H1 (cell line): ENCODE results near the gene KRT3. TPM values are rescaled to one million over a fixed set of nuclear protein-coding genes. Genes with fewer than 3 reads are reported as not detected.

Source experiments
- CTCF ChIA-PET: fragments of 300-600 bp; sonication (Branson Sonifier 250); formaldehyde crosslinking; loops from one replicate; lab custom pipeline; 2021; ENCODE audit not compliant: partially characterized antibody; lab: Charles Lee
- POLR2A ChIA-PET: fragments of 300-600 bp; sonication (Branson Sonifier 250); formaldehyde crosslinking; loops from one replicate; lab custom pipeline; 2021; ENCODE audit warnings: inconsistent platforms; ENCODE audit not compliant: partially characterized antibody; lab: Charles Lee
- DNase-seq, 2 experiments: peaks; one replicate each; pipeline versions ENCODE4 v3.0.0 to v3.0.0-alpha.2; 2010 to 2022; ENCODE audit warnings: low spot score in 2 of 2, low read depth in 1 of 2, mixed read lengths in 1 of 2
- FAIRE-seq: peaks from 2 replicates; lab custom pipeline; 2011; peaks lifted over from hg19 to GRCh38; lab: Jason Lieb, UNC
- H2AFZ ChIP-seq: 2 replicates; pipeline ENCODE4 v1.8.1; 2012; ENCODE audit warnings: low read length, inconsistent platforms
- H2AK5ac ChIP-seq: 2 replicates; pipeline ENCODE4 v1.6.1; 2013; ENCODE audit warnings: low read depth, low read length
- H2BK120ac ChIP-seq: replicated peaks from 2 replicates; pipeline ENCODE3; 2013; ENCODE audit warnings: low read depth, low read length, inconsistent platforms
- H2BK12ac ChIP-seq: 2 replicates; pipeline ENCODE4 v1.6.1; 2013; ENCODE audit warnings: low read depth, low read length
- H2BK15ac ChIP-seq: 2 replicates; pipeline ENCODE4 v1.6.1; 2013; ENCODE audit warnings: low read length
- H2BK20ac ChIP-seq: 2 replicates; pipeline ENCODE4 v1.6.1; 2013; ENCODE audit warnings: low read length
- H2BK5ac ChIP-seq: 2 replicates; pipeline ENCODE4 v1.6.1; 2013; ENCODE audit warnings: low read depth, low read length
- H3K14ac ChIP-seq: 2 replicates; pipeline ENCODE4 v1.6.1; 2013; ENCODE audit warnings: inconsistent platforms; ENCODE audit not compliant: insufficient read length
- H3K18ac ChIP-seq: 2 replicates; pipeline ENCODE4 v1.6.1; 2013; ENCODE audit warnings: low read length; ENCODE audit errors: extremely low read depth
- H3K23ac ChIP-seq: 2 replicates; pipeline ENCODE4 v1.6.1; 2013; ENCODE audit warnings: inconsistent platforms; ENCODE audit not compliant: insufficient read length
- H3K23me2 ChIP-seq: 2 replicates; pipeline ENCODE4 v1.6.1; 2013; ENCODE audit warnings: low read depth, low read length
- H3K27ac ChIP-seq: 2 replicates; pipeline ENCODE4 v1.6.1; 2011; ENCODE audit warnings: low read depth, low read length, inconsistent platforms
- H3K27me3 ChIP-seq, 4 experiments: replicated peaks in 1 of 4; 1 replicate in 1 of 4; 2 replicates in 3 of 4; pipeline versions ENCODE4 v1.6.1 to v1.8.1; 2011 to 2013; ENCODE audit warnings: low read length in 3 of 4, mild to moderate bottlenecking in 3 of 4, inconsistent platforms in 2 of 4, mixed read lengths in 2 of 4, moderate library complexity in 1 of 4; ENCODE audit not compliant: control insufficient read depth in 3 of 4, insufficient read depth in 3 of 4; ENCODE audit errors: extremely low read depth in 1 of 4
- H3K36me3 ChIP-seq, 4 experiments: 2 replicates each; pipeline versions ENCODE4 v1.6.1 to v1.8.1; 2011 to 2013; ENCODE audit warnings: mild to moderate bottlenecking in 4 of 4, low read length in 3 of 4, moderate library complexity in 2 of 4, control low read depth in 1 of 4, inconsistent platforms in 1 of 4; ENCODE audit not compliant: insufficient read depth in 4 of 4, control insufficient read depth in 2 of 4
- H3K4ac ChIP-seq: replicated peaks from 2 replicates; pipeline ENCODE3; 2013; ENCODE audit warnings: low read length, low read depth, mixed read lengths, inconsistent platforms; ENCODE audit not compliant: insufficient read length
- H3K4me1 ChIP-seq, 4 experiments: replicated peaks in 1 of 4; 1 replicate in 1 of 4; 2 replicates in 3 of 4; pipeline versions ENCODE4 v1.6.1 to v1.8.1; 2011 to 2013; ENCODE audit warnings: low read length in 3 of 4, inconsistent platforms in 2 of 4, mixed read lengths in 1 of 4; ENCODE audit not compliant: insufficient read depth in 4 of 4, control insufficient read depth in 3 of 4
- H3K4me2 ChIP-seq, 2 experiments: 2 replicates each; pipeline versions ENCODE4 v1.6.1 to v1.8.1; 2011 to 2013; ENCODE audit warnings: low read depth in 2 of 2, low read length in 2 of 2, control low read depth in 1 of 2, inconsistent platforms in 1 of 2, mild to moderate bottlenecking in 1 of 2; ENCODE audit not compliant: insufficient read depth in 1 of 2
- H3K4me3 ChIP-seq, 4 experiments: fragments of 200-600, 300-600 bp in 1 of 4; sonication (generic), shearing (Covaris generic), sonication (Bioruptor Twin) in 1 of 4; 2 replicates each; pipeline versions ENCODE4 v1.5.1 to v1.8.1; 2011 to 2016; ENCODE audit warnings: low read length in 4 of 4, low read depth in 3 of 4, control low read depth in 2 of 4, inconsistent platforms in 2 of 4, mild to moderate bottlenecking in 2 of 4, mixed read lengths in 1 of 4, moderate library complexity in 1 of 4; ENCODE audit not compliant: insufficient read depth in 2 of 4; ENCODE audit errors: extremely low read depth in 1 of 4
- H3K56ac ChIP-seq: replicated peaks from 2 replicates; pipeline ENCODE3; 2013; ENCODE audit warnings: low read depth, mild to moderate bottlenecking, mixed read lengths, low read length, inconsistent platforms; ENCODE audit not compliant: insufficient read length
- H3K79me1 ChIP-seq: 2 replicates; pipeline ENCODE4 v1.6.1; 2013; ENCODE audit warnings: low read depth, low read length, control low read depth
- H3K79me2 ChIP-seq, 2 experiments: 2 replicates each; pipeline versions ENCODE4 v1.6.1 to v1.8.1; 2012 to 2013; ENCODE audit warnings: low read length in 2 of 2, mild to moderate bottlenecking in 2 of 2, inconsistent platforms in 1 of 2; ENCODE audit not compliant: insufficient read depth in 2 of 2, control insufficient read depth in 1 of 2
- H3K9ac ChIP-seq, 4 experiments: replicated peaks in 1 of 4; 1 replicate in 1 of 4; 2 replicates in 3 of 4; pipeline versions ENCODE4 v1.6.1 to v1.8.1; 2011 to 2013; ENCODE audit warnings: low read depth in 3 of 4, low read length in 3 of 4, control low read depth in 2 of 4, mild to moderate bottlenecking in 2 of 4, moderate library complexity in 2 of 4, inconsistent platforms in 1 of 4; ENCODE audit errors: extremely low read depth in 1 of 4
- H3K9me3 ChIP-seq, 2 experiments: 2 replicates each; pipeline versions ENCODE4 v1.6.1 to v1.8.1; 2012 to 2013; ENCODE audit warnings: mild to moderate bottlenecking in 2 of 2, moderate library complexity in 2 of 2, control low read depth in 1 of 2, inconsistent platforms in 1 of 2, low read depth in 1 of 2, low read length in 1 of 2, mixed read lengths in 1 of 2; ENCODE audit not compliant: insufficient read depth in 2 of 2
- H4K20me1 ChIP-seq, 2 experiments: replicated peaks in 1 of 2; 2 replicates each; pipeline versions ENCODE3 to v1.8.1; 2011 to 2013; ENCODE audit warnings: inconsistent platforms in 2 of 2, low read length in 2 of 2, mild to moderate bottlenecking in 1 of 2; ENCODE audit not compliant: insufficient read depth in 2 of 2, control insufficient read depth in 1 of 2
- H4K5ac ChIP-seq: 2 replicates; pipeline ENCODE4 v1.6.1; 2013; ENCODE audit warnings: low read length, low read depth, mixed read lengths, inconsistent platforms; ENCODE audit not compliant: insufficient read length
- H4K8ac ChIP-seq: 2 replicates; pipeline ENCODE4 v1.8.0; 2013; ENCODE audit warnings: mild to moderate bottlenecking, moderate library complexity, low read length, inconsistent platforms; ENCODE audit not compliant: insufficient read depth; ENCODE audit errors: extremely low read depth
- H4K91ac ChIP-seq: replicated peaks from 2 replicates; pipeline ENCODE3; 2013; ENCODE audit warnings: low read length, mixed read lengths, inconsistent platforms; ENCODE audit not compliant: insufficient read length
- ATF2 ChIP-seq: IDR thresholded peaks from 2 replicates; pipeline ENCODE4 v1.6.1; 2012; ENCODE audit warnings: low read length, inconsistent platforms
- CBX5 ChIP-seq: fragments of 300-800, 300-1000 bp; sonication (generic); IDR thresholded peaks from 2 replicates; pipeline ENCODE4 v1.7.1; 2016; ENCODE audit warnings: antibody characterized with exemption, low read length, low read depth
- CBX8 ChIP-seq: fragments of 300-800, 300-1000 bp; sonication (generic); IDR thresholded peaks from 2 replicates; pipeline ENCODE4 v1.7.1; 2016; ENCODE audit warnings: low read depth, low read length, borderline replicate concordance
- E2F6 ChIP-seq: IDR thresholded peaks from 2 replicates; pipeline ENCODE4 v1.6.1; 2012; ENCODE audit warnings: inconsistent platforms
- GABPA ChIP-seq: IDR thresholded peaks from 2 replicates; pipeline ENCODE4 v1.6.1; 2011; ENCODE audit warnings: mild to moderate bottlenecking, low read length, moderate library complexity, borderline replicate concordance; ENCODE audit not compliant: insufficient read depth
- JUND ChIP-seq: IDR thresholded peaks from 2 replicates; pipeline ENCODE4 v1.6.1; 2011; ENCODE audit warnings: mild to moderate bottlenecking, improper control_type of control experiment, low read length
- KDM4A ChIP-seq: IDR thresholded peaks from one replicate; pipeline ENCODE4 v1.7.1; 2012; ENCODE audit warnings: low read depth, mild to moderate bottlenecking, moderate library complexity, low read length, inconsistent platforms; ENCODE audit not compliant: severe bottlenecking
- SIRT6 ChIP-seq: IDR thresholded peaks from one replicate; pipeline ENCODE4 v1.7.1; 2012; ENCODE audit warnings: low read length, inconsistent platforms
- SP4 ChIP-seq: IDR thresholded peaks from 2 replicates; pipeline ENCODE4 v1.6.1; 2012; ENCODE audit warnings: low read length, inconsistent platforms
- TAF1 ChIP-seq: IDR thresholded peaks from 2 replicates; pipeline ENCODE4 v1.6.1; 2011; ENCODE audit warnings: mild to moderate bottlenecking, low read depth, low read length
- TAF7 ChIP-seq: optimal IDR thresholded peaks from 2 replicates; pipeline ENCODE3; 2011; ENCODE audit warnings: low read depth, mild to moderate bottlenecking, inconsistent platforms, low read length, moderate library complexity, borderline replicate concordance
- TCF12 ChIP-seq: IDR thresholded peaks from 2 replicates; pipeline ENCODE4 v1.6.1; 2011; ENCODE audit warnings: low read depth, mild to moderate bottlenecking, low read length
- WGBS, 2 experiments: shearing (Covaris generic) in 1 of 2; methylation state at CpG; one replicate each; pipeline versions ENCODE4 v1.1.6 to v1.1.7; 2013 to 2015; ENCODE audit warnings: low lambda C conversion rate in 2 of 2, mixed read lengths in 2 of 2, inconsistent platforms in 1 of 2, low coverage in 1 of 2, missing lambda C conversion rate in 1 of 2; ENCODE audit not compliant: insufficient replicate concordance in 2 of 2, insufficient coverage in 1 of 2, insufficient read length in 1 of 2; ENCODE audit errors: extremely low coverage in 1 of 2, missing lambda C conversion rate in 1 of 2; 5-methylcytosine and 5-hydroxymethylcytosine counted together
- polyA plus RNA-seq, 7 experiments: library from polyadenylated mRNA; depleted of rRNA in 3 of 7; stranded (reverse) in 5 of 7; unstranded in 2 of 7; fragments of >200 nt in 5 of 7; fragments of 200-250 nt in 2 of 7; gene quantifications; 1 replicate in 5 of 7; 2 replicates in 1 of 7; 4 replicates in 1 of 7; pipeline versions ENCODE4 v1.2.1 to v1.2.3, GENCODE V29; 2011 to 2013; ENCODE audit warnings: missing spikeins in 2 of 7, mixed read lengths in 2 of 7
- total RNA-seq: library from RNA; stranded (reverse); fragmentation: NEBNext Ultra II Directional; extraction: Animal tissue kit (Norgen Biotek cat#: 25700); gene quantifications from 2 replicates; pipeline ENCODE4 v1.2.1, GENCODE V29; 2021

KRT3 gene
- total and polyA plus RNA-seq, 2 of the 8 experiments (the other 6 are each of a cell fraction or from before 2014, with no cell fraction given): not detected

DNA sequence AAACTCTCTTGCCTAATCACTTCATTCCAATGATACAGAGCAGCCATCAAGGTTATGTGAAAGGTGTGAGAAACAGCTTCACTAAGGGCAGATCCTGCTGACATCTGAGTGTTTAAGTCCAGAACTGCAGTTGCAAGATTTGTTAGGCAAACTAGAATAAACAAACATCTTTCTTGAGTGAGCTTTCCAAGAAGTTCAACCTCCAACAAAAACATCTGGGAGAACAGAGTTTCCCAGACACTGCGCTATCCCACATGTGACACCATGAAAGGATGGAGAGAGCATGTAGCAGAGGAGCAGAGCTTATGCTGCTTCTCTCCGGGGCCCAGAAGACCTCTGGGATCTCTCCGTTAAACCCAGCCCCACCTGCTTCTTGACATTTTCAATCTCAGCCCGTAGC lies 24.4 kb downstream of the KRT3 start:
- no peak for FAIRE-seq
- CTCF ChIA-PET: interaction anchor here (0.9 kb wide), 2 partner anchors 17 to 109 kb away, joined by 3 read pairs; no protein-coding TSS in a partner anchor
- TF ChIP-seq TCF12 (no peak), KDM4A (no peak), JUND (no peak), CBX8 (no peak), CBX5 (no peak), SIRT6 (no peak), ATF2 (no peak), SP4 (no peak), TAF1 (no peak), E2F6 (no peak), TAF7 (no peak), GABPA (no peak)

More for the DNA sequence above, 24.4 kb downstream of the KRT3 start:
- H3K4me2 ChIP-seq: no peak overlapping the region
- no peak overlapping the region for H3K4me3 ChIP-seq
- DNase-seq: no peak
- H2AK5ac ChIP-seq: no peak overlapping the region
- no peak overlapping the region for H3K27ac ChIP-seq
- H3K27me3 ChIP-seq: 0 out of 7 replicates have a peak, but pooled peaks cover 0 to 2% (median 0%) of the 10 kb centered on the region in 4 experiments
- H4K91ac ChIP-seq: no peak overlapping the region
- no peak overlapping the region for H3K4ac ChIP-seq
- no peaks in the 10 kb centered on the region for H3K79me2 ChIP-seq
- H2BK20ac ChIP-seq: no peak overlapping the region
- 84% methylated on average over 3 of the region's 4 CpGs; no CpG with 5 or more reads in 1 of the 2 experiments for WGBS, 2 experiments
- H3K23me2 ChIP-seq: no peaks in the 10 kb centered on the region
- H4K8ac ChIP-seq: no peak overlapping the region
- H3K4me1 ChIP-seq: no peaks in the 10 kb centered on the region
- H3K18ac ChIP-seq: no peak overlapping the region
- no peak overlapping the region for H2AFZ ChIP-seq
- POLR2A ChIA-PET: interaction anchor here (1.1 kb wide), 1 partner anchor 403 kb away, joined by 3 read pairs; no protein-coding TSS in a partner anchor
- no peak overlapping the region for H2BK120ac ChIP-seq
- no peaks in the 10 kb centered on the region for H4K20me1 ChIP-seq
- no peaks in the 10 kb centered on the region for H3K36me3 ChIP-seq
- no peak overlapping the region for H2BK15ac ChIP-seq
- H4K5ac ChIP-seq: no peak overlapping the region
- no peak overlapping the region for H3K56ac ChIP-seq
- H3K79me1 ChIP-seq: no peaks in the 10 kb centered on the region
- H2BK12ac ChIP-seq: no peak overlapping the region
- no peak overlapping the region for H3K9ac ChIP-seq
- H2BK5ac ChIP-seq: no peak overlapping the region
- no peaks in the 10 kb centered on the region for H3K9me3 ChIP-seq
- H3K23ac ChIP-seq: no peak overlapping the region
- no peak overlapping the region for H3K14ac ChIP-seq
